ENCODE data around the gene CRLF2.
"Not testable (repeated sequence)": the region's sequence is repeated elsewhere in the genome, so short reads cannot be mapped to it uniquely, and the experiment has no call there.

CRLF2 gene

GRCh38 chrX:1210844-1211243 lies 1.6 kb downstream of the CRLF2 start:
- DNase-seq, result no peak

GRCh38 chrX:1207496-1208025 lies 4.9 kb downstream of the CRLF2 start:
- DNase-seq, result no peak

GRCh38 chrX:1205681-1206611 lies 6.5 kb downstream of the CRLF2 start:
- DNase-seq, result peak; percentile 86

GRCh38 chrX:1202251-1202650 lies 10.2 kb downstream of the CRLF2 start:
- DNase-seq, result no peak

- DNase-seq, result no peak
Measured at GRCh38 chrX:1196436-1196835, 16.0 kb downstream of the CRLF2 start.

- not testable (repeated sequence) for DNase-seq
Measured at GRCh38 chrX:1192196-1192595, 20.3 kb downstream of the CRLF2 start.

- DNase-seq, result no peak
Measured at GRCh38 chrX:1190596-1191145, 21.8 kb downstream of the CRLF2 start.

- DNase-seq, result no peak
Measured at GRCh38 chrX:1185561-1185960, 26.9 kb downstream of the CRLF2 start.

GRCh38 chrX:1182211-1182610 lies 30.2 kb downstream of the CRLF2 start:
- DNase-seq, result no peak

GRCh38 chrX:1181661-1182060 lies 30.8 kb downstream of the CRLF2 start:
- DNase-seq, result not testable (repeated sequence)

- no peak for DNase-seq
Measured at GRCh38 chrX:1181170-1181569, 31.3 kb downstream of the CRLF2 start.

- no peak for DNase-seq
Measured at GRCh38 chrX:1178580-1179057, 33.8 kb downstream of the CRLF2 start.

GRCh38 chrX:1176531-1177320 lies 35.7 kb downstream of the CRLF2 start:
- not testable (repeated sequence) for DNase-seq

- DNase-seq, result not testable (repeated sequence)
Measured at GRCh38 chrX:1174609-1175545, 37.6 kb downstream of the CRLF2 start.

- DNase-seq, result not testable (repeated sequence)
Measured at GRCh38 chrX:1173435-1173834, 39.0 kb downstream of the CRLF2 start.

GRCh38 chrX:1172496-1172895 lies 40.0 kb downstream of the CRLF2 start:
- DNase-seq, result no peak

- not testable (repeated sequence) for DNase-seq
Measured at GRCh38 chrX:1171915-1172314, 40.5 kb downstream of the CRLF2 start.

- no peak for DNase-seq
Measured at GRCh38 chrX:1170243-1170642, 42.2 kb downstream of the CRLF2 start.

GRCh38 chrX:1169189-1169588 lies 43.3 kb downstream of the CRLF2 start:
- DNase-seq, result no peak

GRCh38 chrX:1167918-1168481 lies 44.4 kb downstream of the CRLF2 start:
- DNase-seq, result no peak

- DNase-seq, result no peak
Measured at GRCh38 chrX:1167466-1167865, 45.0 kb downstream of the CRLF2 start.
